ENCODE measurements around the gene IPO8.
"Not testable (repeated sequence)": the region's sequence is repeated elsewhere in the genome, so short reads cannot be mapped to it uniquely, and the experiment has no call there.

Gene IPO8

GRCh38 chr12:30687265-30687986, 8.2 kb downstream of the IPO8 start:
- DNase-seq: peak; percentile 27

- DNase-seq: no peak
Measured at GRCh38 chr12:30679241-30679640, 16.4 kb downstream of the IPO8 start.

- DNase-seq: no peak
Measured at GRCh38 chr12:30678221-30678620, 17.4 kb downstream of the IPO8 start.

- DNase-seq: no peak
Measured at GRCh38 chr12:30661210-30661609, 34.5 kb downstream of the IPO8 start.

- DNase-seq: no peak
Measured at GRCh38 chr12:30652034-30652696, 43.5 kb downstream of the IPO8 start.

- no peak for DNase-seq
Measured at GRCh38 chr12:30646821-30647220, 48.8 kb downstream of the IPO8 start.

GRCh38 chr12:30643366-30643765, 52.3 kb downstream of the IPO8 start:
- no peak for DNase-seq

- DNase-seq: no peak
Measured at GRCh38 chr12:30640392-30640791, 55.3 kb downstream of the IPO8 start.

GRCh38 chr12:30635385-30635784, 60.3 kb downstream of the IPO8 start:
- DNase-seq: no peak

GRCh38 chr12:30631740-30632139, 63.9 kb downstream of the IPO8 start:
- DNase-seq: no peak

- DNase-seq: no peak
Measured at GRCh38 chr12:30630979-30631285, 64.7 kb downstream of the IPO8 start.

GRCh38 chr12:30630076-30630978, 65.3 kb downstream of the IPO8 start:
- no peak for DNase-seq

- no peak for DNase-seq
Measured at GRCh38 chr12:30626847-30627246, 68.8 kb downstream of the IPO8 start.

GRCh38 chr12:30624009-30624408, 71.7 kb downstream of the IPO8 start:
- DNase-seq: no peak

GRCh38 chr12:30622509-30622908, 73.2 kb downstream of the IPO8 start:
- DNase-seq: no peak

- DNase-seq: not testable (repeated sequence)
Measured at GRCh38 chr12:30621663-30622241, 73.9 kb downstream of the IPO8 start.

GRCh38 chr12:30617346-30618016, 78.2 kb downstream of the IPO8 start:
- no peak for DNase-seq

GRCh38 chr12:30614031-30614430, 81.6 kb downstream of the IPO8 start:
- no peak for DNase-seq

GRCh38 chr12:30613119-30613830, 82.4 kb downstream of the IPO8 start:
- peak; percentile 13 for DNase-seq

- DNase-seq: no peak
Measured at GRCh38 chr12:30610718-30611117, 85.0 kb downstream of the IPO8 start.

GRCh38 chr12:30609819-30610218, 85.8 kb downstream of the IPO8 start:
- DNase-seq: not testable (repeated sequence)

GRCh38 chr12:30604302-30604701, 91.4 kb downstream of the IPO8 start:
- DNase-seq: not testable (repeated sequence)
